ENCODE results near the gene CTR9.

DNA sequence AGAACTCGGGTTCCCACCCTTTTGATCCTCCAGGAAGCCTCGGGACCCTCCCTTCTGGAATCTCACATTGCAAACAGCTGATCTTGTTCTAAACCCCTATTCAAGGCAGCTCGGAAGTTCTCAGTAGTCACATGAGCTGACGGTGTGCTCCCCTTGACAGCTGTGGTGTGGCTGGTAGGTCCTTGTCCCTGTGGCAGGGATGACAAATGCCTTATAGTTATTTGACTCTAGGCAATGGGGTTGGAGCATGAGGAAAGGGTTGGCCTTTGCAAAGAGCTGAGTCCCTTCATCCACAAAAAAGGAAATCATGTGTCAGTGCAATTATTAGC, 34.1 kb downstream of the CTR9 start:
- TF ChIP-seq, protein P1, sequence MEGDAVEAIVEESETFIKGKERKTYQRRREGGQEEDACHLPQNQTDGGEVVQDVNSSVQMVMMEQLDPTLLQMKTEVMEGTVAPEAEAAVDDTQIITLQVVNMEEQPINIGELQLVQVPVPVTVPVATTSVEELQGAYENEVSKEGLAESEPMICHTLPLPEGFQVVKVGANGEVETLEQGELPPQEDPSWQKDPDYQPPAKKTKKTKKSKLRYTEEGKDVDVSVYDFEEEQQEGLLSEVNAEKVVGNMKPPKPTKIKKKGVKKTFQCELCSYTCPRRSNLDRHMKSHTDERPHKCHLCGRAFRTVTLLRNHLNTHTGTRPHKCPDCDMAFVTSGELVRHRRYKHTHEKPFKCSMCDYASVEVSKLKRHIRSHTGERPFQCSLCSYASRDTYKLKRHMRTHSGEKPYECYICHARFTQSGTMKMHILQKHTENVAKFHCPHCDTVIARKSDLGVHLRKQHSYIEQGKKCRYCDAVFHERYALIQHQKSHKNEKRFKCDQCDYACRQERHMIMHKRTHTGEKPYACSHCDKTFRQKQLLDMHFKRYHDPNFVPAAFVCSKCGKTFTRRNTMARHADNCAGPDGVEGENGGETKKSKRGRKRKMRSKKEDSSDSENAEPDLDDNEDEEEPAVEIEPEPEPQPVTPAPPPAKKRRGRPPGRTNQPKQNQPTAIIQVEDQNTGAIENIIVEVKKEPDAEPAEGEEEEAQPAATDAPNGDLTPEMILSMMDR (conservative IDR thresholded peaks at IDR 0.05; ENCODE audit: low read depth, low read length), result no peak
- TF ChIP-seq EZH2 (IDR thresholded peaks at IDR 0.05; ENCODE audit: low read length, unreplicated experiment) (no peak), EZH2phosphoT487 (IDR thresholded peaks at IDR 0.05; ENCODE audit: borderline replicate concordance, low read length) (no peak)

All from PC-3 (cell line).